Measurements from ENCODE around the gene SLC11A2.
"Not testable (repeated sequence)": the region's sequence is repeated elsewhere in the genome, so short reads cannot be mapped to it uniquely, and the experiment has no call there.

SLC11A2 gene

GRCh38 chr12:51025338-51025835 is 797 bp downstream of the SLC11A2 start:
- DNase-seq (ENCODE audit: low spot score) = no peak

- no peak for DNase-seq (ENCODE audit: low spot score)
These were observed 2.4 kb downstream of the SLC11A2 start for GRCh38 chr12:51023625-51024382.

GRCh38 chr12:51021694-51022093 is 4.5 kb downstream of the SLC11A2 start:
- DNase-seq (ENCODE audit: low spot score) = no peak

- no peak for DNase-seq (ENCODE audit: low spot score)
These were observed 5.6 kb downstream of the SLC11A2 start for GRCh38 chr12:51020448-51021182.

- DNase-seq (ENCODE audit: low spot score) = no peak
These were observed 6.3 kb downstream of the SLC11A2 start for GRCh38 chr12:51019927-51020326.

GRCh38 chr12:51018956-51019355 is 7.2 kb downstream of the SLC11A2 start:
- no peak for DNase-seq (ENCODE audit: low spot score)

- no peak for DNase-seq (ENCODE audit: low spot score)
These were observed 8.7 kb downstream of the SLC11A2 start for GRCh38 chr12:51017452-51017851.

GRCh38 chr12:51014467-51014866 is 11.7 kb downstream of the SLC11A2 start:
- not testable (repeated sequence) for DNase-seq (ENCODE audit: low spot score)

- no peak for DNase-seq (ENCODE audit: low spot score)
These were observed 12.7 kb downstream of the SLC11A2 start for GRCh38 chr12:51013441-51013840.

- DNase-seq (ENCODE audit: low spot score) = no peak
These were observed 13.5 kb downstream of the SLC11A2 start for GRCh38 chr12:51012570-51013236.

GRCh38 chr12:51011955-51012354 is 14.2 kb downstream of the SLC11A2 start:
- DNase-seq (ENCODE audit: low spot score) = no peak

GRCh38 chr12:51009056-51009440 is 17.1 kb downstream of the SLC11A2 start:
- no peak for DNase-seq (ENCODE audit: low spot score)

GRCh38 chr12:51008329-51009055 is 17.7 kb downstream of the SLC11A2 start:
- no peak for DNase-seq (ENCODE audit: low spot score)

GRCh38 chr12:51005671-51006070 is 20.5 kb downstream of the SLC11A2 start:
- no peak for DNase-seq (ENCODE audit: low spot score)

- DNase-seq (ENCODE audit: low spot score) = no peak
These were observed 21.2 kb downstream of the SLC11A2 start for GRCh38 chr12:51005030-51005429.

- DNase-seq (ENCODE audit: low spot score) = no peak
These were observed 21.7 kb downstream of the SLC11A2 start for GRCh38 chr12:51004504-51004903.

- no peak for DNase-seq (ENCODE audit: low spot score)
These were observed 24.4 kb downstream of the SLC11A2 start for GRCh38 chr12:51001799-51002198.

GRCh38 chr12:51000245-51000644 is 25.9 kb downstream of the SLC11A2 start:
- DNase-seq (ENCODE audit: low spot score) = peak; percentile 14

- no peak for DNase-seq (ENCODE audit: low spot score)
These were observed 27.1 kb downstream of the SLC11A2 start for GRCh38 chr12:50999093-50999492.

GRCh38 chr12:50992819-50993218 is 33.4 kb downstream of the SLC11A2 start:
- DNase-seq (ENCODE audit: low spot score) = no peak

- DNase-seq (ENCODE audit: low spot score) = no peak
These were observed 34.9 kb downstream of the SLC11A2 start for GRCh38 chr12:50991291-50991690.

GRCh38 chr12:50990791-50991190 is 35.4 kb downstream of the SLC11A2 start:
- no peak for DNase-seq (ENCODE audit: low spot score)

Measured in RKO (cell line).